Dermis blood vessel endothelial cell (primary cell): Measurements from ENCODE around the gene F8. TPM values are rescaled to one million over a fixed set of nuclear protein-coding genes. Genes with fewer than 3 reads are reported as not detected.
A peak's percentile ranks its signal among the peaks of the same experiment; 100 is the strongest.
"Not testable (repeated sequence)": the region's sequence is repeated elsewhere in the genome, so short reads cannot be mapped to it uniquely, and the experiment has no call there.

Experiments
- DNase-seq: peaks from one replicate; pipeline ENCODE4 v3.0.0; 2010
- total RNA-seq: library from RNA; depleted of rRNA; stranded (reverse); fragments of >200 nt; gene quantifications from 2 replicates; pipeline ENCODE4 v1.2.3, GENCODE V29; 2014

Gene F8
- total RNA-seq, 1 donor from 2014 or later, result 19.1 TPM

DNA sequence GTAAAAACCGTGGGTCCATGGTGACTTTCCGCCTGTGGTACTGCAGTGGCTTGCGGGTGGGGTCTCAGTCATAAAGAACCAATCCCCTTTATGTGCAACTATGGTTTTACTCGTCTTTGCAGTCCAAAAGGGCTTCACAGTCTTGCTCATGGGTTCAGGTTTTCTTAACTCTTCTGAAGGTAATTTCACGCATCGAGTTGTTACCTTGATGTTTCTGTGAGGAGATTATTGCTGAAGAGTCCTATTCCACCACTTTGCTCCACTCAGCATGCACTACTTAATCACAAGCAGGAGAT is 41.5 kb downstream of the F8 start:
- DNase-seq, result no peak

DNA sequence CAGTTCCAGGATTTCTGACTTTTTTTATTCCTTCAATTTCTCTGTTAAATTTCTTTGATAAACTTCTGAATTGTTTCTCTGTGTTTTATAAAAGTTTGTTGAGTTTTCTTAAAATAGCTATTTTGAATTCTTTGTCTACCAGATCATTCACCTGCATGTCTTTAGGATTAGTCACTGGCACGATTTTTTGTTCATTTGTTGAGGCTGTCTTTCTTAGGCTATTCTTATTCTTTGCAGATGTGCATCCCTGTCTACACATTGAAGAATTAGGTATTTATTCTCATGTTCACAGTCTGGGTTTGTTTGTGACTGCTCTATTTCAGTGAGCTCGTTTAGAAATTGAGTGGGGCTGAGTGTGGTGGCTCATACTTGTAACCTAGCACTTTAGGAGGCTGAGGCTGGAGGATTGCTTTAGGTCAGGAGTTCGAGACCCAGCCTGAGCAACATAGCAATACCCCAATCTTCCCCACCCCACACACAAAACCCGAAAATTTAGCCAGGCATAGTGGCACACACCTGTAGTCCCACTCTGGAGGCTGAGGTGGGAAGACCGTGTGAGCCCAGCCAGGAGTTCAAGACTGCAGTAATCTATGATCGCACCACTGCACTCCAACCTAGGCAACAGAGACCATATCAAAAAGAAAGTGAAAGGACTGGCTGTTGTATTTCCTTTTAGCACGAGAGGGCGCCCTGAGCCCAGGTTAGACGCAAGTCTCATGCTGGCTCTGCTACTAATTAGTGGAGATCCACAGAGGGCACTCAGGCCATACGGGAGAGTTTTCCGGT is 42.0 kb downstream of the F8 start:
- DNase-seq, result peak; percentile 72

DNA sequence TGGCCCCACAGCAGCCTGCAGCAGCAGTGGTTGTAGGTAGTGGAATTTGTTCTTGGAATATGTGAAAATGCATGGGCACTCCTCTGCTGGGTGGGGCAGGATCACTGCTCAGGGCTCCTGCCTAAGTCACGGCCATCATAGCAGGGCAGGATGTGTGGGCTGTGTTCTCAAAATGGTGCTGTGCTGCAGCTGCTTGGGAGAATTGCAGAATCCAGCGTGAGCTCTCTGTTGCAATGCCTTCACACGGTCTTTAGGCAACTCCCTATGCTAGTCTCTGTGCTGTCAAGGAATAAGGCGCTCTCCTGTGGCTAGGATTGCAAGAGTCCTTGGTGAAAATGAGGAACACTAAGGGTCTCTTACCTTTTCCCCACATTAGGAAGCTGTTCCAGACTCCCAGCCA is 42.9 kb downstream of the F8 start:
- no peak for DNase-seq

DNA sequence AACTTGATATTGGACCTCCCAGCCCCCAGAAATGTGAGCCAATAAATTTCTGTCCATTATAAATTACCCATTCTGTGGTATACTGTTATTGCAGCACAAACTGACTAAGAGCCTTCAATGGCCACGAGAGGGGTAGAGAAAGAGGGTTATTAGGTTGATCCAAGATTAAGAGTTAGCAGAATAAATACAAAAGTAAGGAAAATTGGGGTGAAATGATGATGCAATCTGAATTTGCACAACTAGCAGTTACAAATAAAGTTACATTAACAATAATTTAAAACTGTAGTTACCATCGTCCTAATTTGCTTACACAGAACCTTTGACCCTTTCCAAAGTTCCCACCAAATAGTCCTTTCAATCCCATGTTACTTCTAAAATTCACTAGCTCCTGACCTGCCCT is 54.2 kb downstream of the F8 start:
- no peak for DNase-seq

DNA sequence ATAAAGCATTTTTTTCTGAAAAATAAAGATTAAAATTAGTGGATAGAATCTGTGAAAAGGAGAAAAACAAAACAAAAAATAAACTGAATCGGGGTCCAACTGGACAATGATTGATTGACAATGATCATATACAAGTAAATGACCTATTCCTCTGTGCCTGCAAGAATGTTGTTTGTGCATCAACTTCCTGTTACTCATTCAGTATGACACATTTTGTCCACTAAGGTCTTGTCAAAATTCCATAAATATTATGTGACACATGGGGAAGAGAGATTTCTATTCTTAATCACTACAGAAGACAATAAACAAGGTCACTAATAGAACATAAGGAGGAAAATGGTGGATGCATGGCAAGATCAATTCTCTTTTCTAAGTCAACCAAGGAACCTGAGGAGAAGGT is 54.9 kb downstream of the F8 start:
- DNase-seq, result peak; percentile 60

DNA sequence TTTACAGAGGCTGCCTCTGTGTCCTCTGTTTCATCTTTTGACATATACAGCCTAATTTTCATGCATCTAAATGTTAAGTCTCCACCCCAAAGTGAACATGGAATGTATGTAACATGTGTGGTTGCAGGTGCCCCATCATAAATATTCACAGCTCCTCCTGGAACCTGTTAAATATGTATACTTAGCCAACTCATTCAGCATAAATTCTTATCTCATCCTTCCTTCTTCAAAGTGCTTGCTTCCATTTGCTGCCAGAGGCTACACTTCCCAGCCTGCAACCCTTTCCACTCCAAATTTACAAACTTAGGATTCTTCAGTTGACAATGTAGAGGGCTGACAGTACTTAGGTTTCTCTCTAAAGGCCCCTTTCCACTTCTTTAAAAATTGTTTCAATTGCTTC is 60.6 kb downstream of the F8 start:
- DNase-seq, result no peak

DNA sequence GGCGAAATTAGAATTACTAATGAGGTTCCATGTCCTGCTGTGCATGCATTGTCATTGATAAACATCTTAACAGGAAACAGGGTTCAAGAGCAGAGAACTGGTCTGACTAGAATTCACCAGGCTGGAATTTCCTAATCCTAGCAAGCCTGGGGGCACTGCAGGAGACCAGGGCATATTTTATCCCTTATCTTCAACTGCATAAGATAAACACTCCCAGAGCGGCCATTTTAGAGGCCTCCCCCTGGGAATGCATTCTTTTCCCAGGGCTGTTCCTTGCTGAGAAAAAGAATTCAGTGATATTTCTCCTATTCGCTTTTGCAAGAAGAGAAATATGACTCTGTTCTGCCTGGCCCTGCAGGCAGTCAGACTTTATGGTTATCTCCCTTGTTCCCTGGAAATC is 66.7 kb downstream of the F8 start:
- not testable (repeated sequence) for DNase-seq

DNA sequence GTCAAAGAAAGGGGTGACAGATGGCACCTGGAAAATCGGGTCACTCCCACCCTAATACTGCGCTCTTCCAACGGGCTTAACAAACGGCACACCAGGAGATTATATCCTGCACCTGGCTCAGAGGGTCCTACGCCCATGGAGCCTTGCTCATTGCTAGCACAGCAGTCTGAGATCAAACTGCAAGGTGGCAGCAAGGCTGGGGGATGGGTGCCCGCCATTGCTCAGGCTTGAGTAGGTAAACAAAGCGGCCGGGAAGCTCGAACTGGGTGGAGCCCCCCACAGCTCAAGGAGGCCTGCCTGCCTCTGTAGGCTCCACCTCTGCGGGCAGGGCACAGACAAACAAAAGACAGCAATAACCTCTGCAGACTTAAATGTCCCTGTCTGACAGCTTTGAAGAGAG is 83.3 kb downstream of the F8 start:
- not testable (repeated sequence) for DNase-seq

DNA sequence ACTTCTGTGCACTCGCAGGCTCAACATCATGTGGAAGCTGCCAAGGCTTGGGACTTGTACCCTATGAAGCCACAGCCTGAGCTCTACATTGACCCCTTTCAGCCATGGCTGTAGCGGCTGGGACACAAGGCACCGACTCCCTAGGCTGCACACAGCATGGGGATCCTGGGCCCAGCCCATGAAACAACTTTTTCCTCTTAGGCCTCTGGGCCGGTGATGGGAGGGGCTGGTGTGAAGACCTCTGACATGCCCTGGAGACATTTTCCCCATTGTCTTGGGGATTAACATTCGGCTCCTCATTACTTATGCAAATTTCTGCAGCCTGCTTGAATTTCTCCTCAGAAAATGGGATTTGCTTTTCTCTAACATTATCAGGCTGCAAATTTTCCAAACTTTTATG is 97.8 kb downstream of the F8 start:
- not testable (repeated sequence) for DNase-seq

DNA sequence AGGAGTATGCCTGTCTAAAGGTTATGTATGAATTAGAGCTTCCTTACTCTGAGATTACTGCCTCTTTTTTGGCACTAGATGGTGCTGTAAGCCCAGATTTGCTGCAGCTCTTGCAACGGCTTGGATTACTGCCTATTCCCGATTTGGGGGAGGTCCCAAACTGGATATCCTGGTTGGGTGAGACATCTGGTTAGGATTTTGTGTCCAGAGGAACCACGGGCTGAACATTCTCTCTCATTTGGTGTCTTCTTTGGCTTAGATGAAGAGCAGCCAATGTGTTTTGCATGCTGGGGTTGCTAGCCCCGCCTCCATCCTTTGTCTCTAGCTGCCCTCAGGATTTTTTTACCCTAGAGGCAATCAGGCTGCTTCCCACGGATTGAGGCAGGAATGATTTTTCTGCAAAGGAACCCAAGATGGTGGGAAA is 104.5 kb downstream of the F8 start:
- DNase-seq, result peak; percentile 67

DNA sequence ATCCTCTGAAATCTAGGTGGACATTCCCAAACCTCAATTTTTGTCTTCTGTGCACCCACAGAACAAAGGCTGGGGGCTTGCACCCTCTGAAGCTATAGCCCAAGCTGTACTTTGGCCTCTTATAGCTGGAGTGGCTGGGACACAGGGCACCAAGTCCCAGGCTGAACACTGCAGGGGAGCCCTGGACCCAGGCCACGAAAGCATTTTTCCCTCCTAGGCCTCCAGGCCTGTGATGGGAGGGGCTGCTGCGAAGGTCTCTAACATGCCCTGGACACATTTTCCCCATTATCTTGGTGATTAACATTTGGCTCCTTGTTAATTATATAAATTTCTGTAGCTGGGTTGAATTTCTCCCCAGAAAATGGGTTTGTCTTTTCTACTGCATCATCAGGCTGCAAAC is 108.5 kb downstream of the F8 start:
- DNase-seq, result no peak

DNA sequence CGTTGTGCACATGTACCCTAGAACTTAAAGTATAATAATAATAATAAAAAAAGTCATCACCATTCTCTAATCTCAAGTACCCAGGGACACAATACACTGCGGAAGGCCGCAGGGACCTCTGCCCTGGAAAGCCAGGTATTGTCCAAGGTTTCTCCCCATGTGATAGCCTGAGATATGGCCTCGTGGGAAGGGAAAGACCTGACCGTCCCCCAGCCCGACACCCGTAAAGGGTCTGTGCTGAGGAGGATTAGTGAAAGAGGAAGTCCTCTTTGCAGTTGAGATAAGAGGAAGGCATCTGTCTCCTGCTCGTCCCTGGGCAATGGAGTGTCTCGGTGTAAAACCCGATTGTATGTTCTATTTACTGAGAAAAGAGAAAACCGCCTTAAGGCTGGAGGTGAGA is 112.0 kb downstream of the F8 start:
- not testable (repeated sequence) for DNase-seq

DNA sequence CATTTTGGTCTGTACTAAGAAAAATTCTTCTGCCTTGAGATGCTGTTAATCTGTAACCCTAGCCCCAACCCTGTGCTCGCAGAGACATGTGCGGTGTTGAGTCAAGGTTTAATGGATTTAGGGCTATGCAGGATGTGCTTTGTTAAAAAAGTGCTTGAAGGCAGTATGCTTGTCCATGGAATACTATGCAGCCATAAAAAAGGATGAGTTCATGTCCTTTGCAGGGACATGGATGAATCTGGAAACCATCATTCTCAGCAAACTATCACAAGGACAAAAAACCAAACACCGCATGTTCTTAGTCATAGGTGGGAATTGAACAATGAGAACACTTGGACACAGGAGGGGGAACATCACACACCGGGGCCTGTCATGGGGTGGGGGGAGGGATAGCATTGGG is 112.5 kb downstream of the F8 start:
- not testable (repeated sequence) for DNase-seq

DNA sequence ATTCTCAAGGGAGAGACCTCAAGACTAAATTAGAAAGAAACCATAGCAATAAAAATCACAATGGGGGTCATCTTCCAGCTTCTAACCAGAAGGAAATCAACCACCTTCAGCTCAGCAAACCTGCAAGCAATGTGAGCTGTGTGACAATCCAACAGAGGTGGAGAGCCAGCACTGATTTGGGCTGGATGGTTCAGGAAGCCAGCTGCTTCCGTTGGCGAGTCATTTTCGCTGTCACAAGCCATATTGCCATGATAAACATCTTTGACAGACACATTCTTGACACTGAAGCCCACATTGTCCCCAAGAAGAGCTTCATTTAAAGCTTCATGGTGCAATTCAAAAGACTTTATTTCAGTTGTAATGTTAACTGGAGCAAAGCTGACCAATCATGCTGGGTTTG is 113.7 kb downstream of the F8 start:
- DNase-seq, result peak; percentile 22

DNA sequence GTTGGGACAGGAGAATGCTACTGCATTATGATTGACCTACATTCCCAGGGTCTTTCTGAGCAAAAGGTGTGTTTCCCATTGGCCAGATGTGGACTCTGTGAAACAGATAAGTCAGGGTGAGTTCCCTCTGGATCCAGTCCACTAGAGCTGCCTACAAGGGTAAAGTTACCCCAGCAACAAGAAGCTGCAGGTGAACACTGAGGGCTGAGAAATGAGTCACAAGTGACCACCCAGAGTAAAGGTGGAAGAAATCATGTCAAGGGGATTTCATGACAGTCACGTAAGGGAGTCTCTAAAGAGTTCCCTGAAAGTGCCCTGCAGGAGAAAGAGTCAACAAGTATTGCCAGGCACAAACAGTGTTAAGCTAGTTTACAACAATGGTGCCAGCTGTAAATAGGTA is 120.1 kb downstream of the F8 start:
- DNase-seq, result no peak

DNA sequence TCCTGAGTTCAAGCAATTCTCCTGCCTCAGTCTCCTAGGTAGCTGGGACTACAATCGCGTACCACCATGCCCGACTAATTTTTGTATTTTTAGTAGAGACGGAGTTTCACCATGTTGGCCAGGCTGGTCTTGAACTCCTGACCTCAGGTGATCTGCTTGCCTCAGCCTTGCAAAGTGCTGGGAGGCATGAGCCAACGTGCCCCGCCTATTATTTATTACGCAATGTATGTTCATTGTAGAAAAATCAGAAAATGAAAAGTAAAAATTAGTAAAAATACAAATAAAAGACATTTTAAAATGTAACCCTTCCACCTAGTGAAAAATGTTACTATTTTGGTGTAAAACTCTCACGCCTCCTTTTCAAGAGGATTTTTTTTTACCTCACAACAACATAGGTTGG is 122.2 kb downstream of the F8 start:
- no peak for DNase-seq

DNA sequence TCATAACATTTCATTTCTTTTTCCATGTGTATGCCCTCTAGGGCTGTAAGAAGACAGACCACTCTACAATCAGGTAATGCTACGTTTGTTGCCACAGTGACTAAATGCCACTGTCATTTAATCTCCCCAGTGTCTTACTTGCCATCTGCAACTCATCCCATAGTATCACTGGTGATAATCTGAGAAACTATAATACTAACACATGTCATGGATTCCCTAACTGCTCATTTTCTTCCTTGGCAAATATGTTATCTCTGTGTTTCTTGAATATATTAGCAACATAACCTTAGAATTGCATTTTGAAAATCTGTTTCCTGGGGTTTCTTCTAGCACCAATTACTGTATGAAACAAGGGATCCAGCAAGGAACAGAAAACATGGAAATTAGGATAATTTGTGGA is 130.2 kb downstream of the F8 start:
- DNase-seq, result no peak

DNA sequence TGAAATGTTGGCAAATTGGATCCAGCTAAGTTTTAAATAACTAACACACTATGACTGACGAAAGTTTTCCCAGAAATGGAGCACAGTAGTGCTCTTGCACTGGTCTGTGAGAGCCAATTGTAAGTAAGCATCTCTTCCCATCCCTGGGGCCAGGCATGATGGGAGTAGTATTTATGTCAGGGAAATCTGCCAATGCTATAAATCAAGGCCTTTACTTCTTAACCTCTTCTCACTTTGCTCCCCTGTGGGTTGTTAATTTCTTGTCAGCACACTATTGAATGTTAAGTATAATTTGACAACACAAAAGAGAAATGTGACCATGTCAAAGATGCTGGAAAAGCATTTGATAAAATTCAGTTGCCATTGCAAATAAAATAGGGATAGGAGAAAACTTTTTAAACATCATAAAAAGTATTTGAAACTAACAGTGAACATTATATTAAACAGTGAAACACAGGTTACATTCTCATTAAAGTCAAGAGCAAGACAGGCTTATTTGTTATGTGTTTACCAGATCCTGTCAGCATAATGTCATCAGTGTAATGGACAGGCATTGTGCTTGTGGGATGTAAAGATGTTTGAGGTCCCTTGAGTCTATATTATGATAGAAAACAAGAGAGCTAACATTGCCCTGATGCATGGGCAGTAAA is 131.4 kb downstream of the F8 start:
- no peak for DNase-seq

DNA sequence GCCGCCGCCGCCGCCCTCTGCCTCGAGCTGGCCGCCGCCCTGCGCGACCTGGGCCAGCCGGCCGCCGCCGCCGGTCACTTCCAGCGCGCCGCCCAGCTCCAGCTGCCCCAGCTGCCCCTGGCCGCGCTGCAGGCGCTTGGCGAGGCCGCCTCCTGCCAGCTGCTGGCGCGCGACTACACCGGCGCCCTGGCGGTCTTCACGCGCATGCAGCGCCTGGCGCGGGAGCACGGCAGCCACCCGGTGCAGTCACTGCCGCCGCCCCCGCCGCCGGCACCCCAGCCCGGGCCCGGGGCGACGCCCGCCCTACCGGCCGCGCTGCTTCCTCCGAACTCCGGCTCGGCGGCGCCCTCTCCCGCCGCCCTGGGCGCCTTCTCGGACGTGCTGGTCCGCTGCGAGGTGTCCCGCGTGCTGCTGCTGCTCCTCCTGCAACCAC is 135.7 kb downstream of the F8 start:
- not testable (repeated sequence) for DNase-seq

DNA sequence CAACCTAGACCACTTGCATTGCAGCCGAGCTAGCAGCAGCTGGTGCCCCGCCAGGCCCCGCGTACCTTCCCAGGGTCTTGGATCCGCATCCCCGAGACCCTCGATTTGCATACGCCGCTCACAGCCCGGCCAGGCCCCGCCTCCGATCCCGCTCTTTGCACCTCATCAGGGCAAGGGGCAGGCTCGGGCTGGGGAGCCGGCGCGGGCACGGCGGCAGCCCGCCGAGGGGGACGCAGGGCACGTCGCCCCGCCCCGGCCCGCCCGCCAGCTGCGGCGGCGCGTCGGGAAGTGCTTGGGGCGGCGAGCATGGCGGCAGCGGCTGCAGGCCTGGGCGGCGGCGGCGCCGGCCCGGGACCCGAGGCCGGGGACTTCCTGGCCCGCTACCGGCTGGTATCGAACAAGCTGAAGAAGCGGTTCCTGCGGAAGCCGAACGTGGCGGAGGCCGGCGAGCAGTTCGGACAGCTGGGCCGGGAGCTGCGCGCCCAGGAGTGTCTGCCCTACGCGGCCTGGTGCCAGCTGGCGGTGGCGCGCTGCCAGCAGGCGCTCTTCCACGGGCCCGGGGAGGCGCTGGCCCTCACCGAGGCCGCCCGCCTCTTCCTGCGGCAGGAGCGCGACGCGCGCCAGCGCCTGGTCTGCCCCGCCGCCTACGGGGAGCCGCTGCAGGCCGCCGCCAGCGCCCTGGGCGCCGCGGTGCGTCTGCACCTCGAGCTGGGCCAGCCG is 136.3 kb downstream of the F8 start, which contains the start of gene F8A1:
Gene F8A1 (plus strand): TSS at position 287 of the 720 bp plus-strand sequence. CDS start 20 bp downstream, at position 307.
- DNase-seq, result not testable (repeated sequence)

DNA sequence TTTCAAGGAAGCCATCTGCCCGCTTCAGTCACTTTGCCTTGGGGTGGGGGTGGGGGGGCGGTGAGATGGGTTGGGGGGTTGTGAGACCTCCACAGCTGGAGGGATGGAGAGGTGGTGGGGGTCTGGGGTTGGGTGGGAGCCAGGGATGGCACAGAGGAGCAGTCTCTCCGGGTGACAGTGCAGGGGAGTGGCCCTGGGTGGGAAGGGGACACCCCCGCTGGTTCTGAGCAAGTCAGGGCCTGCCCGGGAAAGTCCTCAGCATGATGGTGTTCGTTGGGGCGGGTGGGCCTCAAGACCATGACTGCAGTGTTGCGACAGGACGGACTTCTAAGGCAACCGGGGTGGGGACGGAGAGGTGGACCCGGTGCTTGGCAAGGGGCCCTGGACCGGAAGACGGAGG is 137.0 kb downstream of the F8 start:
- not testable (repeated sequence) for DNase-seq

DNA sequence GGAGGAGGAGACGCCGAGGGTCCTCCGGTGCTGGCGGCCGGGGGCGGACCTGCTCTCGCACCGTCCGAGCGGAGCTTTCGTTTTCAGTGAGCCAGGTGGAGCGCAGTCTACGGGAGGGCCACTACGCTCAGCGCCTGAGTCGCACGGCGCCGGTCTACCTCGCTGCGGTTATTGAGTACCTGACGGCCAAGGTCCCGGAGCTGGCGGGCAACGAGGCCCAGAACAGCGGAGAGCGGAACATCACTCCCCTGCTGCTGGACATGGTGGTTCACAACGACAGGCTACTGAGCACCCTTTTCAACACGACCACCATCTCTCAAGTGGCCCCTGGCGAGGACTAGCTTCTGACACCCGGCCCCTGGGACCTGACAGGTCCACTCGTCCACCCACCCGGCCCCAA is 137.5 kb downstream of the F8 start:
- not testable (repeated sequence) for DNase-seq

DNA sequence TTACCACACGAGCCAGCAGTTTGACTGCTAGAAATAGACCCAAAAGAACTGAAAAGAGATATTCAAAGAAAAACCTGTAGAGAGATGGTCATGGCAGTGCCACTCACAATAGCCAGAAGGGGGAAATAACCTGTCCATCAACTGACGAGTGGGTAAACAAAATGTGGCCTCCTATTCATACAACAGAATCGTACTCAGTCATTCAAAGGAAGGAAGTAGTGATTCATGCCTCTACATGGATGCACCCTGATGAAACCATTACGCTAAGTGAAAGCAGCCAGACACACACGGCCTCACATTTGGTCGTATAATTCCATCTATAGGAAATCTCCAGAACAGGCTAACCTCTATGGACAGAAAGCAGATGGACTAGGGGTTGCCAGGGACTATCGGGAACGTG is 138.5 kb downstream of the F8 start:
- DNase-seq, result not testable (repeated sequence)

DNA sequence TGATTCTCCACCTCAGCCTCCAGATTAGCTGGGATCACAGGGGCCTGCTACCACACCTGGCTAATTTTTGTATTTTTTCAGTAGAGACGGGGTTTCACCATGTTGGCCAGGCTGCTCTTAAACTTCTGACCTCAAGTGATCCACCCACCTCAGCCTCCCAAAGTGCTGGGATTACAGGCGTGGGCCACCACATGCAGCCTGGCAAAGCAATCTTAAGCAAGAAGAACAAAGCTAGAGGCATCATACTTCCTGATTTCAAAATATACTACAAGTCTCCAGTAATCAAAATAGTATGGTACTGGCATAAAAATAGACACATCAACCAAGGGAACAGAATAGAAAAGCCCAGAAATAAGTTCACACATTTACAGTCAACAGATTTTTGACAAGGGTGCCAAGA is 149.2 kb downstream of the F8 start:
- no peak for DNase-seq
